ENCODE data around the gene HLA-DQB2.

DNA sequence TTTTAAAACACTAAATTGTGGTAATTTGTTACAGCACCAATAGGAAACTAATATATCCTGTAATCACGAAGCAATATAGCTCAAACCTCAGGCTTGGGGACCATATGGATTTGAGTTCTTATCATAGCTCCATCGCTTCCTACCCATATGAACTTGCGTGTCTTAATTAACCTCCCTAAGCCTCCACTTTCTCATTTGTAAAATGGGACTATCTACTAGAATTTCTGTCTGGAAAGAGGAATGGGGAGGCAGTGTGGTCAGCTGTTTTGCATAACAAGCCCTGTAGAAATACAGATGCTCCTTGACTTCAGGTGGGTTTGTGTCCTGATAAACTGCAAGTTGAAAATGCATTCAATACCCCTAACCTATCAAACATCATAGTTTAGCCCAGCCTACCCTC is 36.4 kb upstream of the HLA-DQB2 start:
- TF ChIP-seq CTCF (IDR thresholded peaks at IDR 0.05; ENCODE audit: extremely low read depth in 1 of 2, insufficient read depth in 1 of 2, low read depth in 1 of 2, low read length in 2 of 2) = no peak
- no peak for TF ChIP-seq POLR2A (IDR thresholded peaks at IDR 0.05; ENCODE audit: low read depth, low read length)
- no peak for TF ChIP-seq GATA2 (IDR thresholded peaks at IDR 0.05; ENCODE audit: insufficient read depth, insufficient read length, low read depth, low read length)
- TF ChIP-seq EZH2 (IDR thresholded peaks at IDR 0.05; ENCODE audit: borderline replicate concordance, low read depth, low read length, severe bottlenecking) = no peak
- no peak for TF ChIP-seq POLR2AphosphoS5 (IDR thresholded peaks at IDR 0.05; ENCODE audit: insufficient read depth, low read depth, low read length)
- TF ChIP-seq, protein P1, sequence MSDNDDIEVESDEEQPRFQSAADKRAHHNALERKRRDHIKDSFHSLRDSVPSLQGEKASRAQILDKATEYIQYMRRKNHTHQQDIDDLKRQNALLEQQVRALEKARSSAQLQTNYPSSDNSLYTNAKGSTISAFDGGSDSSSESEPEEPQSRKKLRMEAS (IDR thresholded peaks at IDR 0.05; ENCODE audit: insufficient read depth, insufficient read length) = no peak
